ENCODE measurements around the gene PAGR1.

DNA sequence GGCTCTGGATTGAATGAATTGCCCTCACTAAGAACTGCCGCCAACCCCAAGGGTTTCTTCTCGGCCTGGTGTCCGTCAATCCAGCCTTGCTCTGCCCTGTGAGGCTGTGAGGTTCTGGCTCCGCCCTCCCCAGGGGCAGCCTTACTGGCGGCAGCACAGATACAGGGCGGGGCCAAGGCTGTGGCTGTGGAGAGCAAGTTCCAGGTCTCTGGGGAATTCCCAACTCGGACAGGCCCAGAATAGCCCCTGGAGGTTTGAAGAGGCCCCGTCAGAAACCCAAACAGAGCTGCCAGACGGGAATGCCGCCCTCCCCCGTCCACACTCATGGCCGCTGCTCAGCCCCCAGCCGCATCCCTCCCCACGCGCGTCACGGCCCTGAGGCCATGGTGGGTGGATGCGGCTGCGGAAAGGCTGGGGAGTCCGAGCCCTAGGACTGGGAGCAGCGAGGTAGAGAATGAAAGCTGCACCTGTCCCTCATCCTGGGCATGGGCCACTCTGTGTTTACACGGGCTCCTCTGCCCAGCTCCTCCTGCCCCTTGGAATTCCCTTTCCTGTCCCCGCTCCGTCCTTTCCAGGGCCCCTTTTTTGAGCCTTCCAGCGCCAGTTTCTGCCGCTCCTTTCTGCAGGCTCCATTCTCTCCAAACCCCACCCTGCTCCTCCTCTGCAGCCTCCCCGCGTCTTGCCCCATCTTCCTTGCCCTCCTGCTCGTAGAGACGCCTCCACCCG is 4.6 kb upstream of the PAGR1 start:
- TF ChIP-seq GATA2 (IDR thresholded peaks at IDR 0.05; ENCODE audit: low read depth, low read length), result no peak
- no peak for TF ChIP-seq GATA3 (IDR thresholded peaks at IDR 0.05; ENCODE audit: low read depth, low read length)

All from SH-SY5Y (cell line).